WERI-Rb-1 (cell line): ENCODE data around the gene CCDC8.
"Not testable (repeated sequence)": the region's sequence is repeated elsewhere in the genome, so short reads cannot be mapped to it uniquely, and the experiment has no call there.

ENCODE experiments used
- DNase-seq: peaks from one replicate; pipeline ENCODE4 v3.0.0-alpha.2; 2020
- H3K27ac ChIP-seq: fragments of 250-450 bp; sonication (Bioruptor Pico); 2 replicates; pipeline ENCODE4 v1.5.1; 2020; ENCODE audit warnings: mild to moderate bottlenecking, moderate library complexity
- H3K27me3 ChIP-seq: fragments of 250-450 bp; sonication (Bioruptor Pico); 2 replicates; pipeline ENCODE4 v1.5.1; 2021; ENCODE audit warnings: mild to moderate bottlenecking, low read depth, moderate library complexity; ENCODE audit not compliant: insufficient read depth, severe bottlenecking
- H3K36me3 ChIP-seq: fragments of 250-450 bp; sonication (Bioruptor Pico); 2 replicates; pipeline ENCODE4 v1.5.1; 2020; ENCODE audit warnings: mild to moderate bottlenecking, moderate library complexity
- H3K4me3 ChIP-seq: 2 replicates; pipeline ENCODE4 v1.5.1; 2011; ENCODE audit warnings: low read depth, mild to moderate bottlenecking, control low read depth, low read length
- H3K9me3 ChIP-seq: fragments of 250-450 bp; sonication (Bioruptor Pico); 2 replicates; pipeline ENCODE4 v1.5.1; 2021; ENCODE audit warnings: mild to moderate bottlenecking, moderate library complexity; ENCODE audit not compliant: severe bottlenecking
- TF ChIP-seq, protein P1 (sequence below): IDR thresholded peaks from 2 replicates; pipeline ENCODE4 v1.5.1; 2011; ENCODE audit warnings: low read depth, mild to moderate bottlenecking, control low read depth, inconsistent platforms, low read length

Gene CCDC8

DNA sequence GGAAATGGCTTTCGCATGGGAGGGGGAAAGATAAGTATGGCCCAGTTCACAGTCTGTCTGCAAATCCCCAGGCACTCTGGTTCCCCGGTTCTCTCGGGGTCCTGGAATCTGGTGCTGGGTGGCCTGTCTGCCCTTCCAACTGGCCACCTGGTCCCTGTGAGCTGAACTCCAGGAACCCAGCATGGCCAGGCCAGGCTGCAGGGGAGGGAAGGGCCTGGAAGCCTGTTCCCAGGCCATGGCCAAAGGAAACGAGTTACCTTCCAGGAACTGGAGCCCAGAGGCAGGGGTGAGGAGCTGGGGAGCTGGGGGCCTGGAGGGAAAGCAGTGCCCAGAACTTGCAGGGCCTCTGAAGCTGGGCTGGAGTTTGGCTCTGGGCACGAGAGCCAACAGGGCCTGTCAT, 34.5 kb upstream of the CCDC8 start:
- no peak overlapping the region for H3K4me3 ChIP-seq
- TF ChIP-seq, protein P1, sequence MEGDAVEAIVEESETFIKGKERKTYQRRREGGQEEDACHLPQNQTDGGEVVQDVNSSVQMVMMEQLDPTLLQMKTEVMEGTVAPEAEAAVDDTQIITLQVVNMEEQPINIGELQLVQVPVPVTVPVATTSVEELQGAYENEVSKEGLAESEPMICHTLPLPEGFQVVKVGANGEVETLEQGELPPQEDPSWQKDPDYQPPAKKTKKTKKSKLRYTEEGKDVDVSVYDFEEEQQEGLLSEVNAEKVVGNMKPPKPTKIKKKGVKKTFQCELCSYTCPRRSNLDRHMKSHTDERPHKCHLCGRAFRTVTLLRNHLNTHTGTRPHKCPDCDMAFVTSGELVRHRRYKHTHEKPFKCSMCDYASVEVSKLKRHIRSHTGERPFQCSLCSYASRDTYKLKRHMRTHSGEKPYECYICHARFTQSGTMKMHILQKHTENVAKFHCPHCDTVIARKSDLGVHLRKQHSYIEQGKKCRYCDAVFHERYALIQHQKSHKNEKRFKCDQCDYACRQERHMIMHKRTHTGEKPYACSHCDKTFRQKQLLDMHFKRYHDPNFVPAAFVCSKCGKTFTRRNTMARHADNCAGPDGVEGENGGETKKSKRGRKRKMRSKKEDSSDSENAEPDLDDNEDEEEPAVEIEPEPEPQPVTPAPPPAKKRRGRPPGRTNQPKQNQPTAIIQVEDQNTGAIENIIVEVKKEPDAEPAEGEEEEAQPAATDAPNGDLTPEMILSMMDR = no peak
- H3K9me3 ChIP-seq = peaks cover 10% of the 10 kb centered on the region
- DNase-seq = no peak
- no peaks in the 10 kb centered on the region for H3K36me3 ChIP-seq
- H3K27ac ChIP-seq = no peak overlapping the region
- no peaks in the 10 kb centered on the region for H3K27me3 ChIP-seq

DNA sequence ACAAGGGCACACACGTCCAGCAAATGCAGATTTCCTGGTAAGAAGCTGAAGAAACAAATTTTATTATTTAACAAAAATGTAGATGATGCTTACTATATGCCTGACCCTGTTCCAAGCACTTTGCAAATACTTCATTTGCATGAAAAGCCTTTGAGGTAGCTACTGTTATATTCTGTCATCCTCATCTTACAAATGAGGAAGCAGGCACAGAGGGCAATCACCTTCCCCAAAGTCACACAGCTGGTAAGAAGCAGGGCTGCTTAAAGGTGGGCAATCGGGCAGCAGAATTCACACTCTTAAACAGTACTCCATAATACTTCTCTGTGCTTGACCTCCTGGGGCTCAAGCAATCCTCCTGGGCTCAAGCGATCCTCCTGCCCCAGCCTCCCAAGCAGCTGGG, 33.6 kb upstream of the CCDC8 start:
- no peak overlapping the region for H3K27ac ChIP-seq
- H3K27me3 ChIP-seq = no peaks in the 10 kb centered on the region
- DNase-seq = no peak
- no peak overlapping the region for H3K4me3 ChIP-seq
- no peaks in the 10 kb centered on the region for H3K36me3 ChIP-seq
- peaks cover 10% of the 10 kb centered on the region for H3K9me3 ChIP-seq
- TF ChIP-seq, protein P1 = no peak

DNA sequence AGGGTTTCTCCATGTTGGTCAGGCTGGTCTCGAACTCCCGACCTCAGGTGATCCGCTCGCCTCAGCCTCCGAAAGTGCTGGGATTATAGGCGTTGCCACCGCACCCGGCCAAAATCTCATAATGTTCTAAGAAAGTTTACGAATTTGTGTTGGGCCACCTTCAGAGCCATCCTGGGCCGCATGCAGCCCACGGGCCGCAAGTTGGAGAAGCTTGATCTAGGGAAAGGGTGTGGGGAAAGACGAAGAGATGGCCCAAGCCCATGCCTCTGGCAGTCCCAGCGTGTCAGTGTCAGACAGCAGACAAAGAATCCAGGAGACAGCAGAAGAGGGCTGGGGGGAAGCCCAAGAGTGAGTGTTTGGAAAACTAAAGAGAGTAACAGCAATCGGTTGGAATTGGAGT, 32.7 kb upstream of the CCDC8 start:
- peaks cover 10% of the 10 kb centered on the region for H3K9me3 ChIP-seq

DNA sequence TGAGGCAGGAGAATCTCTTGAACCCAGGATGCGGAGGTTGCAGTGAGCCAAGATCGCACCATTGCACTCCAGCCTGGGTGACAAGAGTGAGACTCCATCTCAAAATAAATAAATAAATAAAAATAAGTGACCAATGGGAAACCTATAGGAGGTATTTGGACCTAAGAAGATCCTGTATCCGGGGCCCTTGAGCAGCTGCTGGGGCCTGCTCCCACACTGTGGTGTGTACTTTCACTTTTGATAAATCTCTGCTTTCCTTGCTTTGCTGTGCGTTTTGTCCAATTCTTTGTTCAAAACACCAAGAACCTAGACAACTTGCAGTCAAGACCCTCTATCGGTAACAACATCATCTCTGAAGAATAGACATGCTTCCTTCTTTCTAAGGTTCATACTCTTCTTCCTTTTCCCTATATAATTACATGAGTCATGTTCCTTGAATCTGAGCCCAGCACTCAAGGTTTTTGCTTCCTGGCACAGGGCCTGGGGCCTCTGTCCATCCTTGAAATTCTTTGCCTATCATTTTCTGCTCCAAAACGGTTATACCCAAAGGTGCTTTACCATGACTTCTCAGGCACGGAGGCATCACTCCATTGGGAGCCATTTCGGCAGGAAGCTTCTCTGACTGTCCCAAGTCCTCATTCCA, 29.6 kb upstream of the CCDC8 start:
- no peak for DNase-seq
- Histone ChIP-seq H3K9me3 (no peaks in the 10 kb centered on the region), H3K4me3 (no peak overlapping the region), H3K27me3 (no peaks in the 10 kb centered on the region), H3K36me3 (no peaks in the 10 kb centered on the region), H3K27ac (no peak overlapping the region)
- TF ChIP-seq, protein P1 = no peak

More for the DNA sequence above, 32.7 kb upstream of the CCDC8 start:
- H3K4me3 ChIP-seq = no peak overlapping the region
- no peaks in the 10 kb centered on the region for H3K27me3 ChIP-seq
- no peak overlapping the region for H3K27ac ChIP-seq
- H3K36me3 ChIP-seq = no peaks in the 10 kb centered on the region
- DNase-seq = no peak
- TF ChIP-seq, protein P1 = no peak

DNA sequence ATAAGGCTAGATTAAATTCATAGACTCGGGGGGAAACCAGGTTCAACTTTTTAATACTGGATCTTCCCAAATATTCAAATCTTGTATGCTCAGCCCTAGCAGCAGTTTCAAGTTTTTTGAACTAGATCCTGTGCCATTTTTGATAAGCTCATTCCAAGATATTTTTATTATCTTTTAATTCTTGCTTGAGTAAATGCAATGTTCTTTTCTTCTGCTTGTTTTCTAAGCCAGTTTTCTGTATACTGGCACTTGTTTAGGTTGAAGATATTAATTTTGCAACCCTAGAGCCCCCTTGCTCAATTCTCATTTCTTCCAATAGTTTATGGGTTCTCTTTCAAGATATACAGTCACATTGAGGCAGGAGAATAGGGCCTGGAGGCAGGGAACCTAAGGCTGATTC, 28.5 kb upstream of the CCDC8 start:
- TF ChIP-seq, protein P1 = no peak
- H3K27me3 ChIP-seq = no peaks in the 10 kb centered on the region
- no peak overlapping the region for H3K27ac ChIP-seq
- no peak for DNase-seq
- H3K4me3 ChIP-seq = no peak overlapping the region
- no peaks in the 10 kb centered on the region for H3K9me3 ChIP-seq
- no peaks in the 10 kb centered on the region for H3K36me3 ChIP-seq

DNA sequence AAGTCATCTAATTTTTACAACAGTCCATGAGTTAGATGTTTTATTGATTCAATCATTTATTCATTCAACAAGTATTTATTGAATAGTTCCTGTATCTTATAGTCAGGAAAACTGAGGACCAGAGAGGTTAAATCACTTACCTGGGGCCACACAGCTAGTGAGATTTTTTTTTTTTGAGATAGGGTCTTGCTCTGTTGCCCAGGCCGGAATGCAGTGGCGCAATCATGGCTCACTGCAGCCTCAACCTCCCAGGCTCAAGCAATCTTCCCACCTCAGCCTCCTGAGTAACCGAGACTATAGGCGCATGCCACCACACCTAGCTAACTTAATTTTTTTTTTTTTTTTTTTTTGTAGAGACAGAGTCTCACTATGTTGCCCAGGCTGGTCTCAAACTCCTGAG, 22.3 kb upstream of the CCDC8 start:
- H3K9me3 ChIP-seq, DNase-seq: not testable (repeated sequence)

More for the DNA sequence above, 22.3 kb upstream of the CCDC8 start:
- not testable (repeated sequence) for H3K36me3 ChIP-seq, H3K27me3 ChIP-seq, H3K4me3 ChIP-seq, H3K27ac ChIP-seq
